AG04449 (cell line): ENCODE data around the gene DROSHA.

Experiments used
- CTCF ChIA-PET: fragments of 350-600 bp; formaldehyde crosslinking; extraction: SDS; loops from one replicate; lab custom pipeline; 2021; ENCODE audit warnings: antibody characterized with exemption; lab: Yijun Ruan, JAX
- POLR2A ChIA-PET: fragments of 400-600, 350-600 bp; formaldehyde crosslinking; extraction: SDS; loops from one replicate; lab custom pipeline; 2020; ENCODE audit warnings: antibody characterized with exemption, inconsistent platforms; lab: Yijun Ruan, JAX
- DNase-seq: peaks from one replicate; pipeline ENCODE4 v3.0.0-alpha.2; 2010; ENCODE audit warnings: low read depth, low spot score
- H3K4me3 ChIP-seq: 2 replicates; pipeline ENCODE4 v1.5.1; 2011; ENCODE audit warnings: low read depth, mild to moderate bottlenecking, control low read depth, low read length
- CTCF ChIP-seq: IDR thresholded peaks from one replicate; pipeline ENCODE4 v1.5.1; 2011; ENCODE audit warnings: mild to moderate bottlenecking, moderate library complexity, low read length, control low read depth, inconsistent platforms; ENCODE audit not compliant: insufficient read depth; ENCODE audit errors: missing control alignments

Gene DROSHA

GRCh38 chr5:31433229-31433628 is 98.7 kb downstream of the DROSHA start:
- no peak for TF ChIP-seq CTCF
- ChIA-PET CTCF (no interaction called here), POLR2A (no interaction called here)
- H3K4me3 ChIP-seq: no peak overlapping the region
- no peak for DNase-seq

- no peak for DNase-seq
- CTCF ChIA-PET: no interaction called here
- POLR2A ChIA-PET: no interaction called here
- TF ChIP-seq CTCF: no peak
- no peak overlapping the region for H3K4me3 ChIP-seq
Measured at GRCh38 chr5:31427724-31428309, 104.1 kb downstream of the DROSHA start.

GRCh38 chr5:31427013-31427723 is 104.7 kb downstream of the DROSHA start:
- no peak for DNase-seq
- POLR2A ChIA-PET: no interaction called here
- CTCF ChIA-PET: no interaction called here
- H3K4me3 ChIP-seq: no peak overlapping the region
- TF ChIP-seq CTCF: no peak

- H3K4me3 ChIP-seq: no peak overlapping the region
- CTCF ChIA-PET: interaction anchor here (0.9 to 1.4 kb wide), 3 partner anchors 63 to 185 kb away, joined by 3 read pairs; no protein-coding TSS in a partner anchor
Measured at GRCh38 chr5:31421806-31422586, 109.9 kb downstream of the DROSHA start.

GRCh38 chr5:31417512-31417911 is 114.4 kb downstream of the DROSHA start:
- no peak overlapping the region for H3K4me3 ChIP-seq
- ChIA-PET POLR2A (no interaction called here), CTCF (no interaction called here)
- no peak for TF ChIP-seq CTCF
- DNase-seq: no peak

More at GRCh38 chr5:31421806-31422586, 109.9 kb downstream of the DROSHA start:
- TF ChIP-seq CTCF: no peak
- POLR2A ChIA-PET: no interaction called here
- no peak for DNase-seq

- no peak for TF ChIP-seq CTCF
- H3K4me3 ChIP-seq: no peak overlapping the region
- ChIA-PET POLR2A (no interaction called here), CTCF (no interaction called here)
- DNase-seq: no peak
Measured at GRCh38 chr5:31416547-31416946, 115.3 kb downstream of the DROSHA start.
